Neutrophil (primary cell): ENCODE results near the gene ATG7.
"Not testable (repeated sequence)": the region's sequence is repeated elsewhere in the genome, so short reads cannot be mapped to it uniquely, and the experiment has no call there.

Source experiments
- H3K27ac ChIP-seq: fragments of 200-600 bp; sonication (generic); 2 replicates; pipeline ENCODE4 v1.5.1; 2016; ENCODE audit warnings: mild to moderate bottlenecking, moderate library complexity
- H3K27me3 ChIP-seq: fragments of 200-600 bp; sonication (generic); 2 replicates; pipeline ENCODE4 v1.6.0; 2016; ENCODE audit warnings: mild to moderate bottlenecking
- H3K36me3 ChIP-seq: fragments of 200-600 bp; sonication (generic); 2 replicates; pipeline ENCODE4 v1.5.1; 2017
- H3K4me1 ChIP-seq, 2 experiments: fragments of 200-600 bp in 1 of 2; sonication (generic) in 1 of 2; 1 replicate in 1 of 2; 2 replicates in 1 of 2; pipeline versions ENCODE4 v1.5.1 to v1.6.1; 2013 to 2016; ENCODE audit warnings: low read depth in 1 of 2, low read length in 1 of 2, mild to moderate bottlenecking in 1 of 2, moderate library complexity in 1 of 2; ENCODE audit not compliant: control insufficient read depth in 1 of 2, insufficient read depth in 1 of 2
- H3K4me3 ChIP-seq, 2 experiments: fragments of 200-600 bp in 1 of 2; sonication (generic) in 1 of 2; 1 replicate in 1 of 2; 2 replicates in 1 of 2; pipeline ENCODE4 v1.5.1; 2013 to 2016; ENCODE audit warnings: low read depth in 1 of 2, low read length in 1 of 2, mild to moderate bottlenecking in 1 of 2, moderate library complexity in 1 of 2
- H3K9me3 ChIP-seq: fragments of 200-600 bp; sonication (generic); 2 replicates; pipeline ENCODE4 v1.5.1; 2016
- CTCF ChIP-seq: fragments of 200-600 bp; sonication (generic); IDR thresholded peaks from 2 replicates; pipeline ENCODE4 v1.5.1; 2016; ENCODE audit warnings: antibody characterized with exemption

ATG7 gene

GRCh38 chr3:11481556-11481955, 209.4 kb downstream of the ATG7 start:
- TF ChIP-seq CTCF, result no peak
- no peak overlapping the region for H3K27ac ChIP-seq
- no peaks in the 10 kb centered on the region for H3K4me1 ChIP-seq
- H3K9me3 ChIP-seq, result no peaks in the 10 kb centered on the region
- H3K4me3 ChIP-seq, result no peak overlapping the region
- no peaks in the 10 kb centered on the region for H3K27me3 ChIP-seq
- H3K36me3 ChIP-seq, result peaks cover 22% of the 10 kb centered on the region

- Histone ChIP-seq H3K4me3 (no peak overlapping the region), H3K4me1 (no peaks in the 10 kb centered on the region), H3K27me3 (no peaks in the 10 kb centered on the region), H3K27ac (no peak overlapping the region), H3K36me3 (peaks cover 22% of the 10 kb centered on the region), H3K9me3 (no peaks in the 10 kb centered on the region)
- TF ChIP-seq CTCF, result no peak
Observed at GRCh38 chr3:11482021-11482420, 209.8 kb downstream of the ATG7 start.

GRCh38 chr3:11488356-11488755, 216.2 kb downstream of the ATG7 start:
- not testable (repeated sequence) for H3K27ac ChIP-seq, H3K4me3 ChIP-seq, H3K27me3 ChIP-seq, H3K36me3 ChIP-seq, H3K9me3 ChIP-seq
- peaks cover 9 to 11% of the 10 kb centered on the region in 2 experiments for H3K4me1 ChIP-seq

- Histone ChIP-seq H3K36me3 (no peaks in the 10 kb centered on the region), H3K4me3 (peak overlapping the region in 1 of 2 experiments; percentile 33), H3K9me3 (no peaks in the 10 kb centered on the region), H3K27ac (peak overlapping the region; percentile 82), H3K27me3 (no peaks in the 10 kb centered on the region), H3K4me1 (peaks cover 40 to 42% of the 10 kb centered on the region in 2 experiments)
- no peak for TF ChIP-seq CTCF
Observed at GRCh38 chr3:11494131-11494916, 222.1 kb downstream of the ATG7 start.

- H3K4me1 ChIP-seq, result peaks cover 41 to 43% of the 10 kb centered on the region in 2 experiments
- TF ChIP-seq CTCF, result no peak
- no peaks in the 10 kb centered on the region for H3K9me3 ChIP-seq
- no peaks in the 10 kb centered on the region for H3K36me3 ChIP-seq
- H3K4me3 ChIP-seq, result no peak overlapping the region
- peak overlapping the region; percentile 41 for H3K27ac ChIP-seq
- no peaks in the 10 kb centered on the region for H3K27me3 ChIP-seq
Observed at GRCh38 chr3:11495948-11496557, 223.9 kb downstream of the ATG7 start.

GRCh38 chr3:11498177-11498576, 226.0 kb downstream of the ATG7 start:
- Histone ChIP-seq H3K4me1 (peaks cover 34% of the 10 kb centered on the region in 2 experiments), H3K36me3 (no peaks in the 10 kb centered on the region), H3K4me3 (no peak overlapping the region), H3K9me3 (no peaks in the 10 kb centered on the region), H3K27ac (peak overlapping the region; percentile 46), H3K27me3 (no peaks in the 10 kb centered on the region)
- no peak for TF ChIP-seq CTCF
